Measurements from ENCODE around the gene ATAT1. TPM values are rescaled to one million over a fixed set of nuclear protein-coding genes. Genes with fewer than 3 reads are reported as not detected.

Gene ATAT1
- total RNA-seq, 1 experiment from 2014 or later = 19.3 TPM

GRCh38 chr6:30590509-30590908 is 36.2 kb upstream of the ATAT1 start:
- TF ChIP-seq MLX (CRISPR knock-in tag; IDR thresholded peaks at IDR 0.05) = no peak
- no peak for TF ChIP-seq PRRX2 (CRISPR knock-in tag; IDR thresholded peaks at IDR 0.05)
- no peak for TF ChIP-seq USF2 (CRISPR knock-in tag; IDR thresholded peaks at IDR 0.05)
- TF ChIP-seq NFE2L1 (CRISPR knock-in tag; IDR thresholded peaks at IDR 0.05) = no peak
- TF ChIP-seq ZNF416 (CRISPR knock-in tag; IDR thresholded peaks at IDR 0.05) = no peak
- no peak for TF ChIP-seq TP53 (CRISPR knock-in tag; IDR thresholded peaks at IDR 0.05)
- TF ChIP-seq TCF7 (CRISPR knock-in tag; IDR thresholded peaks at IDR 0.05; ENCODE audit: low read depth) = no peak
- TF ChIP-seq MXD4 (CRISPR knock-in tag; IDR thresholded peaks at IDR 0.05; ENCODE audit: borderline replicate concordance) = no peak
- no peak for TF ChIP-seq ZBTB21 (CRISPR knock-in tag; IDR thresholded peaks at IDR 0.05; ENCODE audit: borderline replicate concordance)
- TF ChIP-seq USF1 (CRISPR knock-in tag; IDR thresholded peaks at IDR 0.05) = no peak
- DNase-seq (ENCODE audit: low spot score) = no peak
- H3K4me1 Mint-ChIP-seq = no peaks in the 10 kb centered on the region
- H3K27ac Mint-ChIP-seq = no peak overlapping the region
- ChIA-PET CTCF (interaction anchor here (0.9 to 1.3 kb wide), 3 partner anchors 46 to 108 kb away, joined by 3 to 5 read pairs (median 4); no protein-coding TSS in a partner anchor), POLR2A (no interaction called here)
- H3K9me3 Mint-ChIP-seq = no peaks in the 10 kb centered on the region
- no peaks in the 10 kb centered on the region for H3K27me3 Mint-ChIP-seq (ENCODE audit: low read depth)
- no peak overlapping the region for H3K4me3 Mint-ChIP-seq
- no peak for ATAC-seq
- peaks cover 73% of the 10 kb centered on the region for H3K36me3 Mint-ChIP-seq

- Mint-ChIP-seq H3K27ac (no peak overlapping the region), H3K9me3 (no peaks in the 10 kb centered on the region), H3K36me3 (peaks cover 69% of the 10 kb centered on the region), H3K4me1 (no peaks in the 10 kb centered on the region), H3K4me3 (no peak overlapping the region), H3K27me3 (ENCODE audit: low read depth) (no peaks in the 10 kb centered on the region)
- ChIA-PET POLR2A (no interaction called here), CTCF (interaction anchor here (0.9 to 1.3 kb wide), 3 partner anchors 46 to 109 kb away, joined by 3 to 5 read pairs (median 4); no protein-coding TSS in a partner anchor)
- ATAC-seq = no peak
- TF ChIP-seq ZNF423 (CRISPR knock-in tag; IDR thresholded peaks at IDR 0.05) (no peak), ESRRA (CRISPR knock-in tag; IDR thresholded peaks at IDR 0.05; ENCODE audit: borderline replicate concordance) (no peak), SP1 (CRISPR knock-in tag; conservative IDR thresholded peaks at IDR 0.05) (no peak)
- TF ChIP-seq, protein P1, sequence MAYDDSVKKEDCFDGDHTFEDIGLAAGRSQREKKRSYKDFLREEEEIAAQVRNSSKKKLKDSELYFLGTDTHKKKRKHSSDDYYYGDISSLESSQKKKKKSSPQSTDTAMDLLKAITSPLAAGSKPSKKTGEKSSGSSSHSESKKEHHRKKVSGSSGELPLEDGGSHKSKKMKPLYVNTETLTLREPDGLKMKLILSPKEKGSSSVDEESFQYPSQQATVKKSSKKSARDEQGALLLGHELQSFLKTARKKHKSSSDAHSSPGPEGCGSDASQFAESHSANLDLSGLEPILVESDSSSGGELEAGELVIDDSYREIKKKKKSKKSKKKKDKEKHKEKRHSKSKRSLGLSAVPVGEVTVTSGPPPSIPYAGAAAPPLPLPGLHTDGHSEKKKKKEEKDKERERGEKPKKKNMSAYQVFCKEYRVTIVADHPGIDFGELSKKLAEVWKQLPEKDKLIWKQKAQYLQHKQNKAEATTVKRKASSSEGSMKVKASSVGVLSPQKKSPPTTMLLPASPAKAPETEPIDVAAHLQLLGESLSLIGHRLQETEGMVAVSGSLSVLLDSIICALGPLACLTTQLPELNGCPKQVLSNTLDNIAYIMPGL (CRISPR knock-in tag; IDR thresholded peaks at IDR 0.05) = no peak
- TF ChIP-seq, protein P2, sequence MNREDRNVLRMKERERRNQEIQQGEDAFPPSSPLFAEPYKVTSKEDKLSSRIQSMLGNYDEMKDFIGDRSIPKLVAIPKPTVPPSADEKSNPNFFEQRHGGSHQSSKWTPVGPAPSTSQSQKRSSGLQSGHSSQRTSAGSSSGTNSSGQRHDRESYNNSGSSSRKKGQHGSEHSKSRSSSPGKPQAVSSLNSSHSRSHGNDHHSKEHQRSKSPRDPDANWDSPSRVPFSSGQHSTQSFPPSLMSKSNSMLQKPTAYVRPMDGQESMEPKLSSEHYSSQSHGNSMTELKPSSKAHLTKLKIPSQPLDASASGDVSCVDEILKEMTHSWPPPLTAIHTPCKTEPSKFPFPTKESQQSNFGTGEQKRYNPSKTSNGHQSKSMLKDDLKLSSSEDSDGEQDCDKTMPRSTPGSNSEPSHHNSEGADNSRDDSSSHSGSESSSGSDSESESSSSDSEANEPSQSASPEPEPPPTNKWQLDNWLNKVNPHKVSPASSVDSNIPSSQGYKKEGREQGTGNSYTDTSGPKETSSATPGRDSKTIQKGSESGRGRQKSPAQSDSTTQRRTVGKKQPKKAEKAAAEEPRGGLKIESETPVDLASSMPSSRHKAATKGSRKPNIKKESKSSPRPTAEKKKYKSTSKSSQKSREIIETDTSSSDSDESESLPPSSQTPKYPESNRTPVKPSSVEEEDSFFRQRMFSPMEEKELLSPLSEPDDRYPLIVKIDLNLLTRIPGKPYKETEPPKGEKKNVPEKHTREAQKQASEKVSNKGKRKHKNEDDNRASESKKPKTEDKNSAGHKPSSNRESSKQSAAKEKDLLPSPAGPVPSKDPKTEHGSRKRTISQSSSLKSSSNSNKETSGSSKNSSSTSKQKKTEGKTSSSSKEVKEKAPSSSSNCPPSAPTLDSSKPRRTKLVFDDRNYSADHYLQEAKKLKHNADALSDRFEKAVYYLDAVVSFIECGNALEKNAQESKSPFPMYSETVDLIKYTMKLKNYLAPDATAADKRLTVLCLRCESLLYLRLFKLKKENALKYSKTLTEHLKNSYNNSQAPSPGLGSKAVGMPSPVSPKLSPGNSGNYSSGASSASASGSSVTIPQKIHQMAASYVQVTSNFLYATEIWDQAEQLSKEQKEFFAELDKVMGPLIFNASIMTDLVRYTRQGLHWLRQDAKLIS (CRISPR knock-in tag; IDR thresholded peaks at IDR 0.05; ENCODE audit: borderline replicate concordance) = no peak
- TF ChIP-seq, protein P3, sequence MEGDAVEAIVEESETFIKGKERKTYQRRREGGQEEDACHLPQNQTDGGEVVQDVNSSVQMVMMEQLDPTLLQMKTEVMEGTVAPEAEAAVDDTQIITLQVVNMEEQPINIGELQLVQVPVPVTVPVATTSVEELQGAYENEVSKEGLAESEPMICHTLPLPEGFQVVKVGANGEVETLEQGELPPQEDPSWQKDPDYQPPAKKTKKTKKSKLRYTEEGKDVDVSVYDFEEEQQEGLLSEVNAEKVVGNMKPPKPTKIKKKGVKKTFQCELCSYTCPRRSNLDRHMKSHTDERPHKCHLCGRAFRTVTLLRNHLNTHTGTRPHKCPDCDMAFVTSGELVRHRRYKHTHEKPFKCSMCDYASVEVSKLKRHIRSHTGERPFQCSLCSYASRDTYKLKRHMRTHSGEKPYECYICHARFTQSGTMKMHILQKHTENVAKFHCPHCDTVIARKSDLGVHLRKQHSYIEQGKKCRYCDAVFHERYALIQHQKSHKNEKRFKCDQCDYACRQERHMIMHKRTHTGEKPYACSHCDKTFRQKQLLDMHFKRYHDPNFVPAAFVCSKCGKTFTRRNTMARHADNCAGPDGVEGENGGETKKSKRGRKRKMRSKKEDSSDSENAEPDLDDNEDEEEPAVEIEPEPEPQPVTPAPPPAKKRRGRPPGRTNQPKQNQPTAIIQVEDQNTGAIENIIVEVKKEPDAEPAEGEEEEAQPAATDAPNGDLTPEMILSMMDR (IDR thresholded peaks at IDR 0.05) = no peak
- no peak for DNase-seq (ENCODE audit: low spot score)
These were observed 35.7 kb upstream of the ATAT1 start for GRCh38 chr6:30591008-30591407.

Data from WTC11 (cell line).